GM19463 (cell line): ENCODE data around the gene AACS.
"Not testable (repeated sequence)": the region's sequence is repeated elsewhere in the genome, so short reads cannot be mapped to it uniquely, and the experiment has no call there.

Experiments used
- ATAC-seq: cut with Tn5 transposase; IDR thresholded peaks from one replicate; pipeline ENCODE4 v1.9.1; 2021; ENCODE audit warnings: mild to moderate bottlenecking, moderate library complexity; ENCODE audit not compliant: unreplicated experiment

The AACS gene

DNA sequence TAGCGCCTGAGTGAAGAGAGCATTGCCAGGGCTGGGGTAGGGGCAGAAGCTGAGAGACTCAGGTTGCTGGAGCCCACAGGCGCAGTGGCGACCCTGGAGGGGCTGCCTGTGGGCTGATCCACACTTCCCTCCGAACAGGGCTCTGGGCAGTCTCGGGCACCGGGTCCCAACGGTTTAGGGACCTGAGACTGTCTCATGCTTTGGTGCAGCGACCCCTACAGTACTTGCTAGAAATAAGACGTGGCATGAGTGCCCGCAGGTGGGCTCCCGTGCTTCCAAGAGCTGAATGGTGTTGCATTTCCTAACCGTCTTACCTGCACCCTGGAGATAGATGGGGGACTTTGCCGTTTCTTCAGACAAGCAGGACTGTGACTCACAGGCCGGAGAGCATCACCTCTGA, 57.4 kb downstream of the AACS start:
- ATAC-seq: no peak

- ATAC-seq: no peak
Observed at GRCh38 chr12:125124320-125124966, 59.2 kb downstream of the AACS start.

DNA sequence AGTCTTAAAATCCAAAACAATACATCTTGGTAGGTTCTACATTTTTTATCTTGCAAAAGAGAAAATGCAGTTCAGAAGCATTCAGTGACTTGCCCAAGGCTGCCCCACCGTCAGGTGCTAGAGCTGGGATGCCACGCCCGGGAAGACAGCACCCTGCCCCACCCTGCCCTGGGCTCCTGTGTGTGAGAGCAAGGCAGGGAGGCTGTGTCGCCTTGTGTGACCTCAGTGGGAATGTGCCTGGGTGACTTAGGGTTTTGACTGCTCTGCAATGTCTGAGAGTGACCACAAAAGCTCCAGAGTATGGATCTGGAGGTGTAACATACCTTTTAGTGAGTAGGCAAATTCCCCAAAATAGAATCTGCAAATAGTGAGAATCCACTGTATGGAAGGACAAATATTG, 60.0 kb downstream of the AACS start:
- ATAC-seq: no peak

GRCh38 chr12:125128439-125129178, 63.4 kb downstream of the AACS start:
- no peak for ATAC-seq

GRCh38 chr12:125129179-125129571, 63.9 kb downstream of the AACS start:
- ATAC-seq: no peak

GRCh38 chr12:125129591-125130255, 64.5 kb downstream of the AACS start:
- no peak for ATAC-seq

- no peak for ATAC-seq
Observed at GRCh38 chr12:125131958-125132357, 66.7 kb downstream of the AACS start.

DNA sequence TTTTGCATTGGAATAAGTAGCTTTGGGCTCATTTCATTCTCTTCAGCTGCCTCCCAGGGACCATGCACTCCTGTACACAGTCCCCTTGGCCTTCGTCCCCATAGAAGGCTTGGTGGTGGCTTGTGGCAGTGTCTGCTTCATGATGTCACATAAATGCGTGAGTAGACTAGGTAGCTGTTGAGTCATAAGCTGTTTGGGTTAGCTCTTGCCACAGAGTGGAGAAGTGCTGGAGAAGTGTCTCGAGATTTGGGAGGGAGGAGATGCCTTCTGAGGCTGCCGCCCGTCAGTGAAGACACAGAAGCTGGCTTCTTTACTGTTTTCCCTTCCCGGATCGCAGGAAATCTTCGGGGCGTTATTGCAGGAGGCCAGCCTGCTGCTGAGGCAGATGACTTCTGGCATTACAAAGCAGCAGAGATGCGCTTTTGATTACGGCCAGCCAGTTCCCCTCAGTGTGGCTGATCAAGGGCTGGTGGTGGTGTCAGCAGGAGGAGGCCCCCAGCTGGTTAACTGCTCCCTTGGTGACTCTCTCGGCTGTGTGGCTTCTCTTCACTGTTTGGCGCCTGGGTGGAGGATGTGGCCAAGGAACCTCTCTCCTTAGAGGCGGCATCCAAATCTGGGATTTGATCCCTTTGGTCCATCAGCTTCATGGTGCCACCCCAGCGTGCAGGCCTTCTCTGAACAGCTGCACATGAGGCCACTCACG, 67.6 kb downstream of the AACS start:
- ATAC-seq: no peak

GRCh38 chr12:125133616-125134015, 68.4 kb downstream of the AACS start:
- no peak for ATAC-seq

DNA sequence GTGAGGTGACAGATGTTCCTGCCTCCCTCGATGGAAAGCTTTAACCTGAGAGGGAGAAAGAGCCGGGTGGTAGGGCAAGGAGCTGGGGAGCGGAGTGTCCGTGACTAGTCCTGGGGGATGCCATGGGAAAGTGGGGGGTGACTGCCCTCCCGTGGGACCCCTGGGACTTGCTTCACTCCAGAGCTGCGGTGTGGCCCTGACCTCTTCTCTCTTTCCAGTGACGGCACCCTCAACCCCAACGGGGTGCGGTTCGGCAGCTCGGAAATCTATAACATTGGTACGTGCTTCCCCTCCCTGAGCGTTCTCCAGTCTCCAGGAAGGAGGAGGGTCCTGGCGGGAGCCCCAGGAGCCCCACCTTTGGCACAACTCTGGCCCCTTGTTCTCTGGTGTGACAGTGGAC, 69.3 kb downstream of the AACS start:
- no peak for ATAC-seq

DNA sequence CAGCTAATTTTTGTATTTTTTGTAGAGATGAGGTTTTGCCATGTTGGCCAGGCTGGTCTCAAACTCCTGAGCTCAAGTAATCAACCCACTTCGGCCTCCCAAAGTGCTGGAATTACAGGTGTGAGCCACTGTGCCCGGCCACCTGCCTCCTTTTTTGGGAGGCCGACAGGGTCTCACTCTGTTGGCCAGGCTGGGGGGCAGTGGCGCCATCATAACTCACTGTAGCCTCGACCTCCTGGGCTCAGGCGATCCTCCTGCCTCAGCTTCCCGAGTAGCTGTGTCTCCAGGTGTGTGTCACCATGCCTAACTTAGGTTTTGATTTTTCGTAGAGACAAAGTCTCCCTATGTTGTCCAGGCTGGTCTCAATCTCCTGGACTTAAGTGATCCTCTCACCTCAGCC, 70.7 kb downstream of the AACS start:
- no peak for ATAC-seq

GRCh38 chr12:125136702-125137101, 71.5 kb downstream of the AACS start:
- ATAC-seq: no peak

GRCh38 chr12:125137766-125138344, 72.6 kb downstream of the AACS start:
- ATAC-seq: no peak

- no peak for ATAC-seq
Observed at GRCh38 chr12:125140279-125141209, 75.3 kb downstream of the AACS start.

- not testable (repeated sequence) for ATAC-seq
Observed at GRCh38 chr12:125141210-125141573, 76.0 kb downstream of the AACS start.

DNA sequence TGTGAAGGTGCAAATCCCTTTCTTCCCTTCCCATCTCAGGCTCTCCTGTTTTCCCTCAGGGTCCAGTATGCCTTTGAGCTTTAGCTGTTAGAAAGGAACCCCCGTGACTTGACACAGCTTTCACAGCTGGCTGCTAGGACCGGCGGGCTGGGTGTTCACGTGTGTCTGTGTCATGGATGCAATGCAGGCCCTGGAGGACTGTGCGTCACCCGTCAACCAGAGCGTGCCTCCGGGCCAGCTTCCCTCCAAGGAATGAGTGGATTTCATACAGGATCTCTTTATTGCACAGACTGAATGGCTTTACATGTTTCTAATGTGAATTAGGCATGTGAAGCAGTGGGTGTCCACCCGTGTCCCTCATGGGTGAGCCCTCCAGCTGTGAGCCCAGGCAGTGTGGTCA, 77.4 kb downstream of the AACS start:
- no peak for ATAC-seq

DNA sequence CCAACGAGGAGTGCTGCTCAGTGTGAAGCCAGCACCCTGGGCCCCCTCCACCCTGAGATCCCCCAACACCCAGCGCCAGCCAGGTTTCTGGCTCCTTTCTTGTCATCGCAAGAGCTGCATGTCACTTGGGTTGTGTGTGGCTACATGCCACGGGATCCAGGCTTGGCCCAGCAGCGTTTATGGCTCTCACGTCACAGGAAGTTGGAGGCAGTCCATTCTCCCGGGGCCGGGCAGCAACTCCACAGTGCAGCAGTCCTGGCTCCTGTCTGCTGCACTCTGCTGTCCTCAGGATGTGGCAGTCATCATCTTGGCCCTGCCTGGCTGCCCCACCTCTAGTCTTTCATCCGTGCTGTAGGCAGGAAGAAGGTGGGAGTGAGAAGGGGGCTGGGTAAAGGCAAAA, 78.3 kb downstream of the AACS start:
- ATAC-seq: no peak

GRCh38 chr12:125145196-125145595, 80.0 kb downstream of the AACS start:
- ATAC-seq: no peak

DNA sequence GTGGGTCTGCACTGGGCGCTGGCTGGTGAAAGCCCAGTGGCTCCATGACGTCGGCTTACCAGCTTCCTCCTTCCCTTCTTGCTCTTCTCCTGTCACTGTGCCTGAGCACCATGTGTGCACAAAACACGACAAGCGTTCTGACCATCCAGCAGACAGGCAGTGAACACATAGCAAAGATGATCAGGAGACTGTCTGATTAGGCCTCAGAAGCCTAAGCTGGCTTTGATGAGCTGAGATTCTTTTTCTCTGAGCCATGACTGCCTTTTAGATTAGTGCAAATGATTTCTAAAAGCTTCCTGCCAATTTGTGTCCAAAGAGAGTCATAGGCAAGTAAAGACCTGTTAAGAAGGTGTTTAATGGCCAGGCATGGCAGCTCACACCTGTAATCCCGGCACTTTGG, 83.1 kb downstream of the AACS start:
- no peak for ATAC-seq
